Smooth muscle cell (in vitro differentiated cells): Measurements from ENCODE around the gene SFXN5. TPM values are rescaled to one million over a fixed set of nuclear protein-coding genes. Genes with fewer than 3 reads are reported as not detected.

Experiments
- DNase-seq: peaks from one replicate; lab custom pipeline; 2025; ENCODE audit not compliant: unreplicated experiment; lab: John Stamatoyannopoulos, UW
- H2AFZ ChIP-seq: fragments of 200-600 bp; sonication (generic); 2 replicates; pipeline ENCODE4 v1.6.0; 2016; ENCODE audit warnings: antibody characterized with exemption, low read depth, mild to moderate bottlenecking
- H3F3A ChIP-seq: fragments of 200-600 bp; sonication (generic); 2 replicates; pipeline ENCODE4 v1.6.0; 2017; ENCODE audit warnings: antibody characterized with exemption, low read depth
- H3K27ac ChIP-seq: fragments of 200-600 bp; sonication (generic); 2 replicates; pipeline ENCODE4 v1.5.1; 2016; ENCODE audit warnings: low read depth, mild to moderate bottlenecking
- H3K27me3 ChIP-seq: fragments of 200-600 bp; sonication (generic); 2 replicates; pipeline ENCODE4 v1.6.1; 2016; ENCODE audit warnings: low read depth, mild to moderate bottlenecking
- H3K36me3 ChIP-seq: fragments of 200-600 bp; sonication (generic); 2 replicates; pipeline ENCODE4 v1.5.1; 2016; ENCODE audit warnings: low read depth
- H3K4me1 ChIP-seq: fragments of 200-600 bp; sonication (generic); 2 replicates; pipeline ENCODE4 v1.5.1; 2016; ENCODE audit warnings: low read depth
- H3K4me2 ChIP-seq: fragments of 200-600 bp; sonication (generic); 2 replicates; pipeline ENCODE4 v1.6.0; 2016; ENCODE audit warnings: mild to moderate bottlenecking
- H3K4me3 ChIP-seq: fragments of 200-600 bp; sonication (generic); 2 replicates; pipeline ENCODE4 v1.5.1; 2016; ENCODE audit warnings: mild to moderate bottlenecking
- H3K79me2 ChIP-seq: fragments of 200-600 bp; sonication (generic); 2 replicates; pipeline ENCODE4 v1.6.0; 2016; ENCODE audit warnings: low read depth, mild to moderate bottlenecking
- H3K9ac ChIP-seq: fragments of 200-600 bp; sonication (generic); 2 replicates; pipeline ENCODE4 v1.6.0; 2016; ENCODE audit warnings: low read depth
- H3K9me3 ChIP-seq: fragments of 200-600 bp; sonication (generic); replicated peaks from 2 replicates; pipeline ENCODE4 v1.5.1; 2016; ENCODE audit warnings: low read depth
- H4K20me1 ChIP-seq: fragments of 200-600 bp; sonication (generic); 2 replicates; pipeline ENCODE4 v1.6.0; 2016; ENCODE audit warnings: low read depth
- CTCF ChIP-seq: fragments of 200-600 bp; sonication (generic); IDR thresholded peaks from 2 replicates; pipeline ENCODE4 v1.5.1; 2017; ENCODE audit warnings: borderline replicate concordance, mild to moderate bottlenecking, antibody characterized with exemption; ENCODE audit not compliant: insufficient read depth, poor library complexity, severe bottlenecking
- WGBS: methylation state at CpG from one replicate; pipeline ENCODE4 v1.1.7; 2016; ENCODE audit warnings: low lambda C conversion rate; 5-methylcytosine and 5-hydroxymethylcytosine counted together
- polyA plus RNA-seq: library from polyadenylated mRNA; unstranded; fragments of >200 nt; fragmentation: Nextera tagmentation; extraction: Ambion mirVana; gene quantifications from 2 replicates; pipeline ENCODE4 v1.2.1, GENCODE V29; 2016
- total RNA-seq: library from RNA; depleted of rRNA; stranded (reverse); fragments of >200 nt; gene quantifications from 2 replicates; pipeline ENCODE4 v1.2.3, GENCODE V29; 2014

SFXN5 gene
- total and polyA plus RNA-seq, 2 experiments from 2014 or later, result 6.9 to 8.3 TPM

GRCh38 chr2:73033766-73034381, 37.6 kb downstream of the SFXN5 start:
- no peak for DNase-seq
- Histone ChIP-seq H3F3A (no peaks in the 10 kb centered on the region), H3K79me2 (no peaks in the 10 kb centered on the region), H2AFZ (no peak overlapping the region), H3K9ac (no peak overlapping the region), H3K4me2 (no peak overlapping the region), H3K36me3 (no peaks in the 10 kb centered on the region), H4K20me1 (no peaks in the 10 kb centered on the region), H3K9me3 (no peaks in the 10 kb centered on the region), H3K4me1 (no peaks in the 10 kb centered on the region), H3K4me3 (no peak overlapping the region), H3K27ac (no peak overlapping the region), H3K27me3 (no peaks in the 10 kb centered on the region)
- WGBS, result 87% methylated on average over 5 of the region's 5 CpGs
- TF ChIP-seq CTCF, result no peak

- Histone ChIP-seq H3K4me1 (no peaks in the 10 kb centered on the region), H3K27me3 (no peaks in the 10 kb centered on the region), H3K36me3 (no peaks in the 10 kb centered on the region), H3F3A (no peaks in the 10 kb centered on the region), H3K27ac (no peak overlapping the region), H2AFZ (no peak overlapping the region), H4K20me1 (no peaks in the 10 kb centered on the region), H3K9ac (no peak overlapping the region), H3K9me3 (no peaks in the 10 kb centered on the region), H3K4me2 (no peak overlapping the region), H3K4me3 (no peak overlapping the region), H3K79me2 (no peaks in the 10 kb centered on the region)
- DNase-seq, result no peak
- 100% methylated on average over 1 of the region's 1 CpG for WGBS
- TF ChIP-seq CTCF, result no peak
Measured at GRCh38 chr2:73033142-73033765, 38.3 kb downstream of the SFXN5 start.

GRCh38 chr2:73032702-73033097, 38.8 kb downstream of the SFXN5 start:
- no peak for DNase-seq
- 94% methylated on average over 5 of the region's 5 CpGs for WGBS
- Histone ChIP-seq H4K20me1 (no peaks in the 10 kb centered on the region), H3K27me3 (no peaks in the 10 kb centered on the region), H3K9me3 (no peaks in the 10 kb centered on the region), H2AFZ (no peak overlapping the region), H3K4me2 (no peak overlapping the region), H3F3A (no peaks in the 10 kb centered on the region), H3K9ac (no peak overlapping the region), H3K4me3 (no peak overlapping the region), H3K36me3 (no peaks in the 10 kb centered on the region), H3K79me2 (no peaks in the 10 kb centered on the region), H3K27ac (no peak overlapping the region), H3K4me1 (no peaks in the 10 kb centered on the region)
- TF ChIP-seq CTCF, result no peak
